Measurements from ENCODE around the gene PKP1.

PKP1 gene

GRCh38 chr1:201302163-201303152 is 19.2 kb downstream of the PKP1 start:
- no peaks in the 10 kb centered on the region for H3K27me3 ChIP-seq (ENCODE audit: control insufficient read depth, insufficient read depth, low read length)
- H3K4me2 ChIP-seq (ENCODE audit: low read length) = peak overlapping the region; percentile 10
- H3K4me1 ChIP-seq (ENCODE audit: control insufficient read depth, insufficient read depth, low read length) = peaks cover 38% of the 10 kb centered on the region
- no peak overlapping the region for H3K4me3 ChIP-seq (ENCODE audit: low read length)
- H3K36me3 ChIP-seq (ENCODE audit: insufficient read depth, low read length) = no peaks in the 10 kb centered on the region
- H3K9ac ChIP-seq (ENCODE audit: low read depth, low read length) = peak overlapping the region; percentile 1
- H3K9me3 ChIP-seq (replicated peaks; ENCODE audit: low read length) = no peaks in the 10 kb centered on the region

- no peaks in the 10 kb centered on the region for H3K27me3 ChIP-seq (ENCODE audit: control insufficient read depth, insufficient read depth, low read length)
- no peak overlapping the region for H3K9ac ChIP-seq (ENCODE audit: low read depth, low read length)
- no peak overlapping the region for H3K4me2 ChIP-seq (ENCODE audit: low read length)
- H3K4me3 ChIP-seq (ENCODE audit: low read length) = no peak overlapping the region
- H3K4me1 ChIP-seq (ENCODE audit: control insufficient read depth, insufficient read depth, low read length) = peaks cover 43% of the 10 kb centered on the region
- no peaks in the 10 kb centered on the region for H3K36me3 ChIP-seq (ENCODE audit: insufficient read depth, low read length)
- H3K9me3 ChIP-seq (replicated peaks; ENCODE audit: low read length) = no peaks in the 10 kb centered on the region
Observed at GRCh38 chr1:201304126-201304525, 20.8 kb downstream of the PKP1 start.

GRCh38 chr1:201305815-201306214 is 22.5 kb downstream of the PKP1 start:
- no peaks in the 10 kb centered on the region for H3K36me3 ChIP-seq (ENCODE audit: insufficient read depth, low read length)
- no peak overlapping the region for H3K9ac ChIP-seq (ENCODE audit: low read depth, low read length)
- peaks cover 36% of the 10 kb centered on the region for H3K4me1 ChIP-seq (ENCODE audit: control insufficient read depth, insufficient read depth, low read length)
- H3K9me3 ChIP-seq (replicated peaks; ENCODE audit: low read length) = no peaks in the 10 kb centered on the region
- no peak overlapping the region for H3K4me2 ChIP-seq (ENCODE audit: low read length)
- no peaks in the 10 kb centered on the region for H3K27me3 ChIP-seq (ENCODE audit: control insufficient read depth, insufficient read depth, low read length)
- no peak overlapping the region for H3K4me3 ChIP-seq (ENCODE audit: low read length)

GRCh38 chr1:201307231-201307630 is 23.9 kb downstream of the PKP1 start:
- H3K9me3 ChIP-seq (replicated peaks; ENCODE audit: low read length) = no peaks in the 10 kb centered on the region
- H3K27me3 ChIP-seq (ENCODE audit: control insufficient read depth, insufficient read depth, low read length) = no peaks in the 10 kb centered on the region
- H3K9ac ChIP-seq (ENCODE audit: low read depth, low read length) = no peak overlapping the region
- no peak overlapping the region for H3K4me3 ChIP-seq (ENCODE audit: low read length)
- H3K4me2 ChIP-seq (ENCODE audit: low read length) = peak overlapping the region; percentile 1
- peaks cover 44% of the 10 kb centered on the region for H3K4me1 ChIP-seq (ENCODE audit: control insufficient read depth, insufficient read depth, low read length)
- H3K36me3 ChIP-seq (ENCODE audit: insufficient read depth, low read length) = no peaks in the 10 kb centered on the region

GRCh38 chr1:201307760-201308499 is 24.6 kb downstream of the PKP1 start:
- Histone ChIP-seq H3K9ac (ENCODE audit: low read depth, low read length) (no peak overlapping the region), H3K27me3 (ENCODE audit: control insufficient read depth, insufficient read depth, low read length) (no peaks in the 10 kb centered on the region), H3K36me3 (ENCODE audit: insufficient read depth, low read length) (no peaks in the 10 kb centered on the region), H3K4me3 (ENCODE audit: low read length) (no peak overlapping the region), H3K4me2 (ENCODE audit: low read length) (peak overlapping the region; percentile 1), H3K9me3 (replicated peaks; ENCODE audit: low read length) (no peaks in the 10 kb centered on the region), H3K4me1 (ENCODE audit: control insufficient read depth, insufficient read depth, low read length) (peaks cover 37% of the 10 kb centered on the region)

GRCh38 chr1:201309416-201309815 is 26.1 kb downstream of the PKP1 start:
- H3K4me3 ChIP-seq (ENCODE audit: low read length) = no peak overlapping the region
- H3K4me1 ChIP-seq (ENCODE audit: control insufficient read depth, insufficient read depth, low read length) = peaks cover 37% of the 10 kb centered on the region
- no peaks in the 10 kb centered on the region for H3K9me3 ChIP-seq (replicated peaks; ENCODE audit: low read length)
- H3K9ac ChIP-seq (ENCODE audit: low read depth, low read length) = no peak overlapping the region
- no peak overlapping the region for H3K4me2 ChIP-seq (ENCODE audit: low read length)
- H3K27me3 ChIP-seq (ENCODE audit: control insufficient read depth, insufficient read depth, low read length) = no peaks in the 10 kb centered on the region
- peaks cover 11% of the 10 kb centered on the region for H3K36me3 ChIP-seq (ENCODE audit: insufficient read depth, low read length)

- Histone ChIP-seq H3K9ac (ENCODE audit: low read depth, low read length) (no peak overlapping the region), H3K4me1 (ENCODE audit: control insufficient read depth, insufficient read depth, low read length) (peaks cover 37% of the 10 kb centered on the region), H3K27me3 (ENCODE audit: control insufficient read depth, insufficient read depth, low read length) (no peaks in the 10 kb centered on the region), H3K9me3 (replicated peaks; ENCODE audit: low read length) (no peaks in the 10 kb centered on the region), H3K4me2 (ENCODE audit: low read length) (no peak overlapping the region), H3K36me3 (ENCODE audit: insufficient read depth, low read length) (peaks cover 14% of the 10 kb centered on the region), H3K4me3 (ENCODE audit: low read length) (no peak overlapping the region)
Observed at GRCh38 chr1:201310251-201310985, 27.1 kb downstream of the PKP1 start.

- no peaks in the 10 kb centered on the region for H3K27me3 ChIP-seq (ENCODE audit: control insufficient read depth, insufficient read depth, low read length)
- peaks cover 37% of the 10 kb centered on the region for H3K4me1 ChIP-seq (ENCODE audit: control insufficient read depth, insufficient read depth, low read length)
- no peaks in the 10 kb centered on the region for H3K9me3 ChIP-seq (replicated peaks; ENCODE audit: low read length)
- no peak overlapping the region for H3K9ac ChIP-seq (ENCODE audit: low read depth, low read length)
- peaks cover 14% of the 10 kb centered on the region for H3K36me3 ChIP-seq (ENCODE audit: insufficient read depth, low read length)
- no peak overlapping the region for H3K4me3 ChIP-seq (ENCODE audit: low read length)
- H3K4me2 ChIP-seq (ENCODE audit: low read length) = no peak overlapping the region
Observed at GRCh38 chr1:201310986-201311355, 27.7 kb downstream of the PKP1 start.

GRCh38 chr1:201311356-201312011 is 28.2 kb downstream of the PKP1 start:
- no peaks in the 10 kb centered on the region for H3K9me3 ChIP-seq (replicated peaks; ENCODE audit: low read length)
- H3K4me1 ChIP-seq (ENCODE audit: control insufficient read depth, insufficient read depth, low read length) = peaks cover 37% of the 10 kb centered on the region
- H3K4me2 ChIP-seq (ENCODE audit: low read length) = no peak overlapping the region
- H3K4me3 ChIP-seq (ENCODE audit: low read length) = no peak overlapping the region
- peaks cover 14% of the 10 kb centered on the region for H3K36me3 ChIP-seq (ENCODE audit: insufficient read depth, low read length)
- H3K9ac ChIP-seq (ENCODE audit: low read depth, low read length) = no peak overlapping the region
- H3K27me3 ChIP-seq (ENCODE audit: control insufficient read depth, insufficient read depth, low read length) = no peaks in the 10 kb centered on the region

- Histone ChIP-seq H3K4me3 (ENCODE audit: low read length) (no peak overlapping the region), H3K4me2 (ENCODE audit: low read length) (no peak overlapping the region), H3K27me3 (ENCODE audit: control insufficient read depth, insufficient read depth, low read length) (no peaks in the 10 kb centered on the region), H3K9ac (ENCODE audit: low read depth, low read length) (no peak overlapping the region), H3K36me3 (ENCODE audit: insufficient read depth, low read length) (peaks cover 14% of the 10 kb centered on the region), H3K9me3 (replicated peaks; ENCODE audit: low read length) (no peaks in the 10 kb centered on the region), H3K4me1 (ENCODE audit: control insufficient read depth, insufficient read depth, low read length) (peaks cover 32% of the 10 kb centered on the region)
Observed at GRCh38 chr1:201312298-201312697, 29.0 kb downstream of the PKP1 start.

- Histone ChIP-seq H3K27me3 (ENCODE audit: control insufficient read depth, insufficient read depth, low read length) (no peaks in the 10 kb centered on the region), H3K4me1 (ENCODE audit: control insufficient read depth, insufficient read depth, low read length) (peaks cover 24% of the 10 kb centered on the region), H3K9me3 (replicated peaks; ENCODE audit: low read length) (no peaks in the 10 kb centered on the region), H3K36me3 (ENCODE audit: insufficient read depth, low read length) (peaks cover 20% of the 10 kb centered on the region), H3K4me2 (ENCODE audit: low read length) (no peak overlapping the region), H3K9ac (ENCODE audit: low read depth, low read length) (no peak overlapping the region), H3K4me3 (ENCODE audit: low read length) (no peak overlapping the region)
Observed at GRCh38 chr1:201313086-201313485, 29.8 kb downstream of the PKP1 start.

Measured in skeletal muscle satellite cell (primary cell).